ENCODE results near the gene C3AR1. TPM values are rescaled to one million over a fixed set of nuclear protein-coding genes. Genes with fewer than 3 reads are reported as not detected.
"Not testable (repeated sequence)": the region's sequence is repeated elsewhere in the genome, so short reads cannot be mapped to it uniquely, and the experiment has no call there.

C3AR1 gene
- total RNA-seq, 1 experiment from 2014 or later: 0.09 TPM

DNA sequence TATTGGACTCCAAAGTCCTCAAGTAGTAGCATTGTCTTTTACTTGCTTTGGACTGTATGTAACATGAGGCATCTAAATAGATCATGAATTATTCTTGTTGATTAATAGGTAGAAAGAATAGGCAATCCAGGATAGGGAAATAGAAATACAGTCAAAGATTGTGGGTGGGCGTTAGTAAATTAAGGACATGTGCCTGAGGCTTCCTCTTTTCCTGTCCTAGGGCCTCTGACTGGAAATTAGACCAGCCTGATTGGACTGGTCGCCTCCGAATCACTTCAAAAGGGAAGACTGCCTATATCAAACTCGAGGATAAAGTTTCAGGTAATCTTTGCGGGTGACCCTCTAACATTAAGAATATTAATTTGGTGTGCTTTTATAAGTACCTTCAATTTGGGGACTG, 23.6 kb upstream of the C3AR1 start (continued):
- TF ChIP-seq, protein P1, sequence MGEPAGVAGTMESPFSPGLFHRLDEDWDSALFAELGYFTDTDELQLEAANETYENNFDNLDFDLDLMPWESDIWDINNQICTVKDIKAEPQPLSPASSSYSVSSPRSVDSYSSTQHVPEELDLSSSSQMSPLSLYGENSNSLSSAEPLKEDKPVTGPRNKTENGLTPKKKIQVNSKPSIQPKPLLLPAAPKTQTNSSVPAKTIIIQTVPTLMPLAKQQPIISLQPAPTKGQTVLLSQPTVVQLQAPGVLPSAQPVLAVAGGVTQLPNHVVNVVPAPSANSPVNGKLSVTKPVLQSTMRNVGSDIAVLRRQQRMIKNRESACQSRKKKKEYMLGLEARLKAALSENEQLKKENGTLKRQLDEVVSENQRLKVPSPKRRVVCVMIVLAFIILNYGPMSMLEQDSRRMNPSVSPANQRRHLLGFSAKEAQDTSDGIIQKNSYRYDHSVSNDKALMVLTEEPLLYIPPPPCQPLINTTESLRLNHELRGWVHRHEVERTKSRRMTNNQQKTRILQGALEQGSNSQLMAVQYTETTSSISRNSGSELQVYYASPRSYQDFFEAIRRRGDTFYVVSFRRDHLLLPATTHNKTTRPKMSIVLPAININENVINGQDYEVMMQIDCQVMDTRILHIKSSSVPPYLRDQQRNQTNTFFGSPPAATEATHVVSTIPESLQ (CRISPR knock-in tag; IDR thresholded peaks at IDR 0.05): no peak
- TF ChIP-seq ZNF671 (CRISPR knock-in tag; IDR thresholded peaks at IDR 0.05): no peak

DNA sequence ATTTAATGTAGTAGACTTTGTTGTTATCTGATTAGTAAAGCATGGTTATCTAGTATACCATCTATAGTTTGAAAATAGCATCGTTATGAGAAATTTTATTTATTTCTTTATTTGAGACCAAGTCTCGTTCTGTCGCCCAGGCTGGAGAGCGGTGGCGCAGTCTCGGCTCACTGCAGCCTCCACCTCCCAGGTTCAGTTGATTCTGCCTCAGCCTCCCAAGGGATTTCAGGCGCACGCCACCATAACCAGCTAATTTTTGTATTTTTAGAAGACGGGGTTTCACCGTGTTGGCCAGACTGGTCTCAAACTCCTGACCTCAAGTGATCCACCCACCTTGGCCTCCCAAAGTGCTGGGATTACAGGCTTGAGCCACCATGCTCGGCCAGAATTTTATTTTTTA, 23.1 kb upstream of the C3AR1 start:
- ATAC-seq; CTCF ChIA-PET; POLR2A ChIA-PET; H3K4me1 Mint-ChIP-seq; H3K9me3 Mint-ChIP-seq; DNase-seq (ENCODE audit: low spot score); H3K27me3 Mint-ChIP-seq (ENCODE audit: low read depth); H3K4me3 Mint-ChIP-seq; H3K27ac Mint-ChIP-seq: not testable (repeated sequence)
- peaks cover 35% of the 10 kb centered on the region for H3K36me3 Mint-ChIP-seq

DNA sequence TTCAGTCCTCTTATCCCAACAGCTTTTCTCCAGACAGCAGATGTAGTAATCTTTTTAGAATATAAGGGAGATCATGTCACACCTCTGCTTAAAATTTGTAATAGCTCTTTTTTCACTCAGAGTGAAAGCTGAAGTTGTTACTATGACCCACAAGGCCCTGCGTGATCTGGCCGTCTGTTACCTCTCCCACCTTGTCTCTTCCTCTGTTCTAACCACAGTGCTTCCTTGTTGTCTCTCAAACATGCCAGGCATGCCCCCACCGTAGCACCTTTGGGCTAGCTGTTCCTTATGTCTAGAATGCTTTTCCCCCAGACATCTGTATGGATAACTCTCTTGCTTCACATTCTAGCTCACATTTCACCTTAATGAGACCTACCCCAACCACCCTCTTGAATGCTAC, 22.4 kb upstream of the C3AR1 start:
- Mint-ChIP-seq H3K9me3 (no peaks in the 10 kb centered on the region), H3K27ac (no peak overlapping the region), H3K4me1 (0 out of 2 replicates have a peak, but pooled peaks cover 4% of the 10 kb centered on the region), H3K36me3 (peaks cover 30% of the 10 kb centered on the region), H3K27me3 (ENCODE audit: low read depth) (no peaks in the 10 kb centered on the region), H3K4me3 (no peak overlapping the region)
- POLR2A ChIA-PET: no interaction called here
- CTCF ChIA-PET: no interaction called here
- DNase-seq (ENCODE audit: low spot score): no peak
- TF ChIP-seq, protein P2, sequence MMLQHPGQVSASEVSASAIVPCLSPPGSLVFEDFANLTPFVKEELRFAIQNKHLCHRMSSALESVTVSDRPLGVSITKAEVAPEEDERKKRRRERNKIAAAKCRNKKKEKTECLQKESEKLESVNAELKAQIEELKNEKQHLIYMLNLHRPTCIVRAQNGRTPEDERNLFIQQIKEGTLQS (CRISPR knock-in tag; conservative IDR thresholded peaks at IDR 0.05): no peak
- TF ChIP-seq TP53 (CRISPR knock-in tag; IDR thresholded peaks at IDR 0.05): no peak
- no peak for TF ChIP-seq ZNF121 (CRISPR knock-in tag; IDR thresholded peaks at IDR 0.05)
- TF ChIP-seq, protein P3, sequence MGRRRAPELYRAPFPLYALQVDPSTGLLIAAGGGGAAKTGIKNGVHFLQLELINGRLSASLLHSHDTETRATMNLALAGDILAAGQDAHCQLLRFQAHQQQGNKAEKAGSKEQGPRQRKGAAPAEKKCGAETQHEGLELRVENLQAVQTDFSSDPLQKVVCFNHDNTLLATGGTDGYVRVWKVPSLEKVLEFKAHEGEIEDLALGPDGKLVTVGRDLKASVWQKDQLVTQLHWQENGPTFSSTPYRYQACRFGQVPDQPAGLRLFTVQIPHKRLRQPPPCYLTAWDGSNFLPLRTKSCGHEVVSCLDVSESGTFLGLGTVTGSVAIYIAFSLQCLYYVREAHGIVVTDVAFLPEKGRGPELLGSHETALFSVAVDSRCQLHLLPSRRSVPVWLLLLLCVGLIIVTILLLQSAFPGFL (CRISPR knock-in tag; IDR thresholded peaks at IDR 0.05; ENCODE audit: borderline replicate concordance): no peak
- no peak for TF ChIP-seq SOX15 (CRISPR knock-in tag; IDR thresholded peaks at IDR 0.05)
- TF ChIP-seq ZNF138 (CRISPR knock-in tag; conservative IDR thresholded peaks at IDR 0.05): no peak
- TF ChIP-seq NFE2L1 (CRISPR knock-in tag; IDR thresholded peaks at IDR 0.05): no peak
- TF ChIP-seq, protein P4, sequence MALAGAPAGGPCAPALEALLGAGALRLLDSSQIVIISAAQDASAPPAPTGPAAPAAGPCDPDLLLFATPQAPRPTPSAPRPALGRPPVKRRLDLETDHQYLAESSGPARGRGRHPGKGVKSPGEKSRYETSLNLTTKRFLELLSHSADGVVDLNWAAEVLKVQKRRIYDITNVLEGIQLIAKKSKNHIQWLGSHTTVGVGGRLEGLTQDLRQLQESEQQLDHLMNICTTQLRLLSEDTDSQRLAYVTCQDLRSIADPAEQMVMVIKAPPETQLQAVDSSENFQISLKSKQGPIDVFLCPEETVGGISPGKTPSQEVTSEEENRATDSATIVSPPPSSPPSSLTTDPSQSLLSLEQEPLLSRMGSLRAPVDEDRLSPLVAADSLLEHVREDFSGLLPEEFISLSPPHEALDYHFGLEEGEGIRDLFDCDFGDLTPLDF (CRISPR knock-in tag; IDR thresholded peaks at IDR 0.05): no peak
- no peak for TF ChIP-seq ZNF317 (CRISPR knock-in tag; IDR thresholded peaks at IDR 0.05; ENCODE audit: borderline replicate concordance, low read depth)
- TF ChIP-seq KAT7 (CRISPR knock-in tag; IDR thresholded peaks at IDR 0.05; ENCODE audit: borderline replicate concordance): no peak
- TF ChIP-seq ZNF423 (CRISPR knock-in tag; IDR thresholded peaks at IDR 0.05): no peak
- no peak for TF ChIP-seq ZNF396 (CRISPR knock-in tag; IDR thresholded peaks at IDR 0.05; ENCODE audit: borderline replicate concordance)
- no peak for TF ChIP-seq ETV6 (CRISPR knock-in tag; IDR thresholded peaks at IDR 0.05)
- TF ChIP-seq, protein P5, sequence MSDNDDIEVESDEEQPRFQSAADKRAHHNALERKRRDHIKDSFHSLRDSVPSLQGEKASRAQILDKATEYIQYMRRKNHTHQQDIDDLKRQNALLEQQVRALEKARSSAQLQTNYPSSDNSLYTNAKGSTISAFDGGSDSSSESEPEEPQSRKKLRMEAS (CRISPR knock-in tag; IDR thresholded peaks at IDR 0.05): no peak
- TF ChIP-seq, protein P6, sequence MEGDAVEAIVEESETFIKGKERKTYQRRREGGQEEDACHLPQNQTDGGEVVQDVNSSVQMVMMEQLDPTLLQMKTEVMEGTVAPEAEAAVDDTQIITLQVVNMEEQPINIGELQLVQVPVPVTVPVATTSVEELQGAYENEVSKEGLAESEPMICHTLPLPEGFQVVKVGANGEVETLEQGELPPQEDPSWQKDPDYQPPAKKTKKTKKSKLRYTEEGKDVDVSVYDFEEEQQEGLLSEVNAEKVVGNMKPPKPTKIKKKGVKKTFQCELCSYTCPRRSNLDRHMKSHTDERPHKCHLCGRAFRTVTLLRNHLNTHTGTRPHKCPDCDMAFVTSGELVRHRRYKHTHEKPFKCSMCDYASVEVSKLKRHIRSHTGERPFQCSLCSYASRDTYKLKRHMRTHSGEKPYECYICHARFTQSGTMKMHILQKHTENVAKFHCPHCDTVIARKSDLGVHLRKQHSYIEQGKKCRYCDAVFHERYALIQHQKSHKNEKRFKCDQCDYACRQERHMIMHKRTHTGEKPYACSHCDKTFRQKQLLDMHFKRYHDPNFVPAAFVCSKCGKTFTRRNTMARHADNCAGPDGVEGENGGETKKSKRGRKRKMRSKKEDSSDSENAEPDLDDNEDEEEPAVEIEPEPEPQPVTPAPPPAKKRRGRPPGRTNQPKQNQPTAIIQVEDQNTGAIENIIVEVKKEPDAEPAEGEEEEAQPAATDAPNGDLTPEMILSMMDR (IDR thresholded peaks at IDR 0.05): no peak
- no peak for TF ChIP-seq RELA (CRISPR knock-in tag; IDR thresholded peaks at IDR 0.05; ENCODE audit: borderline replicate concordance)
- TF ChIP-seq, protein P7, sequence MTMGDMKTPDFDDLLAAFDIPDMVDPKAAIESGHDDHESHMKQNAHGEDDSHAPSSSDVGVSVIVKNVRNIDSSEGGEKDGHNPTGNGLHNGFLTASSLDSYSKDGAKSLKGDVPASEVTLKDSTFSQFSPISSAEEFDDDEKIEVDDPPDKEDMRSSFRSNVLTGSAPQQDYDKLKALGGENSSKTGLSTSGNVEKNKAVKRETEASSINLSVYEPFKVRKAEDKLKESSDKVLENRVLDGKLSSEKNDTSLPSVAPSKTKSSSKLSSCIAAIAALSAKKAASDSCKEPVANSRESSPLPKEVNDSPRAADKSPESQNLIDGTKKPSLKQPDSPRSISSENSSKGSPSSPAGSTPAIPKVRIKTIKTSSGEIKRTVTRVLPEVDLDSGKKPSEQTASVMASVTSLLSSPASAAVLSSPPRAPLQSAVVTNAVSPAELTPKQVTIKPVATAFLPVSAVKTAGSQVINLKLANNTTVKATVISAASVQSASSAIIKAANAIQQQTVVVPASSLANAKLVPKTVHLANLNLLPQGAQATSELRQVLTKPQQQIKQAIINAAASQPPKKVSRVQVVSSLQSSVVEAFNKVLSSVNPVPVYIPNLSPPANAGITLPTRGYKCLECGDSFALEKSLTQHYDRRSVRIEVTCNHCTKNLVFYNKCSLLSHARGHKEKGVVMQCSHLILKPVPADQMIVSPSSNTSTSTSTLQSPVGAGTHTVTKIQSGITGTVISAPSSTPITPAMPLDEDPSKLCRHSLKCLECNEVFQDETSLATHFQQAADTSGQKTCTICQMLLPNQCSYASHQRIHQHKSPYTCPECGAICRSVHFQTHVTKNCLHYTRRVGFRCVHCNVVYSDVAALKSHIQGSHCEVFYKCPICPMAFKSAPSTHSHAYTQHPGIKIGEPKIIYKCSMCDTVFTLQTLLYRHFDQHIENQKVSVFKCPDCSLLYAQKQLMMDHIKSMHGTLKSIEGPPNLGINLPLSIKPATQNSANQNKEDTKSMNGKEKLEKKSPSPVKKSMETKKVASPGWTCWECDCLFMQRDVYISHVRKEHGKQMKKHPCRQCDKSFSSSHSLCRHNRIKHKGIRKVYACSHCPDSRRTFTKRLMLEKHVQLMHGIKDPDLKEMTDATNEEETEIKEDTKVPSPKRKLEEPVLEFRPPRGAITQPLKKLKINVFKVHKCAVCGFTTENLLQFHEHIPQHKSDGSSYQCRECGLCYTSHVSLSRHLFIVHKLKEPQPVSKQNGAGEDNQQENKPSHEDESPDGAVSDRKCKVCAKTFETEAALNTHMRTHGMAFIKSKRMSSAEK (CRISPR knock-in tag; IDR thresholded peaks at IDR 0.05; ENCODE audit: borderline replicate concordance): no peak
- TF ChIP-seq, protein P8, sequence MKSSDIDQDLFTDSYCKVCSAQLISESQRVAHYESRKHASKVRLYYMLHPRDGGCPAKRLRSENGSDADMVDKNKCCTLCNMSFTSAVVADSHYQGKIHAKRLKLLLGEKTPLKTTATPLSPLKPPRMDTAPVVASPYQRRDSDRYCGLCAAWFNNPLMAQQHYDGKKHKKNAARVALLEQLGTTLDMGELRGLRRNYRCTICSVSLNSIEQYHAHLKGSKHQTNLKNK (CRISPR knock-in tag; IDR thresholded peaks at IDR 0.05): no peak
- no peak for TF ChIP-seq NR2C2 (CRISPR knock-in tag; IDR thresholded peaks at IDR 0.05)
- TF ChIP-seq, protein P9, sequence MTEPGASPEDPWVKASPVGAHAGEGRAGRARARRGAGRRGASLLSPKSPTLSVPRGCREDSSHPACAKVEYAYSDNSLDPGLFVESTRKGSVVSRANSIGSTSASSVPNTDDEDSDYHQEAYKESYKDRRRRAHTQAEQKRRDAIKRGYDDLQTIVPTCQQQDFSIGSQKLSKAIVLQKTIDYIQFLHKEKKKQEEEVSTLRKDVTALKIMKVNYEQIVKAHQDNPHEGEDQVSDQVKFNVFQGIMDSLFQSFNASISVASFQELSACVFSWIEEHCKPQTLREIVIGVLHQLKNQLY (CRISPR knock-in tag; IDR thresholded peaks at IDR 0.05): no peak
- no peak for ATAC-seq
